ENCODE results near the gene MGMT.
A peak's percentile ranks its signal among the peaks of the same experiment; 100 is the strongest.
"Not testable (repeated sequence)": the region's sequence is repeated elsewhere in the genome, so short reads cannot be mapped to it uniquely, and the experiment has no call there.

The MGMT gene

DNA sequence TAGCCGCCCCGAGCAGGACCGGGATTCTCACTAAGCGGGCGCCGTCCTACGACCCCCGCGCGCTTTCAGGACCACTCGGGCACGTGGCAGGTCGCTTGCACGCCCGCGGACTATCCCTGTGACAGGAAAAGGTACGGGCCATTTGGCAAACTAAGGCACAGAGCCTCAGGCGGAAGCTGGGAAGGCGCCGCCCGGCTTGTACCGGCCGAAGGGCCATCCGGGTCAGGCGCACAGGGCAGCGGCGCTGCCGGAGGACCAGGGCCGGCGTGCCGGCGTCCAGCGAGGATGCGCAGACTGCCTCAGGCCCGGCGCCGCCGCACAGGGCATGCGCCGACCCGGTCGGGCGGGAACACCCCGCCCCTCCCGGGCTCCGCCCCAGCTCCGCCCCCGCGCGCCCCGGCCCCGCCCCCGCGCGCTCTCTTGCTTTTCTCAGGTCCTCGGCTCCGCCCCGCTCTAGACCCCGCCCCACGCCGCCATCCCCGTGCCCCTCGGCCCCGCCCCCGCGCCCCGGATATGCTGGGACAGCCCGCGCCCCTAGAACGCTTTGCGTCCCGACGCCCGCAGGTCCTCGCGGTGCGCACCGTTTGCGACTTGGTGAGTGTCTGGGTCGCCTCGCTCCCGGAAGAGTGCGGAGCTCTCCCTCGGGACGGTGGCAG is at the start of gene MGMT:
TSS of gene MGMT (plus strand) at position 539 of the 656 bp plus-strand sequence.
- peak; percentile 99 for DNase-seq

- no peak for DNase-seq
These were observed 49.2 kb upstream of the MGMT start for GRCh38 chr10:129417870-129418269.

GRCh38 chr10:129418496-129419225 is 48.4 kb upstream of the MGMT start:
- no peak for DNase-seq

DNA sequence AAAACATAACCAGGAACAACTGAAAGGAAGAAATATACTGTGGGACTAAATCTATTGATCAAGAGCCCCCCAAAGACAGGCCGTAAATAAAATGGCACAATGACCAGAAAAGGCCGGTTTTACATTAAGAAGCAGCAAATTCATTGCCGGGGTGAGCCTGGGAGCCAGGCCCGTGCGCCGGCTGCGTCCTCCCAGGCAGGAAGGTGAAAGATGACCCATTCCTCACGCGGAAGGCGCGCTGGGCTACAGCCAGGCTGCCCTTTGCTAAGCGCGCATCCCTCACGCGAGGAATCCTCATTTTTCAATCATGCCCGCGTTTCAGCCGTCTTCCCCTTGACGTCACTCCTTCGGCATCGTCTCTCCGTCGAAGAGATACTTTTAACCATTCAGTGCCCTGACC is 47.6 kb upstream of the MGMT start:
- DNase-seq, result no peak

GRCh38 chr10:129421399-129422010 is 45.5 kb upstream of the MGMT start:
- DNase-seq, result no peak

DNA sequence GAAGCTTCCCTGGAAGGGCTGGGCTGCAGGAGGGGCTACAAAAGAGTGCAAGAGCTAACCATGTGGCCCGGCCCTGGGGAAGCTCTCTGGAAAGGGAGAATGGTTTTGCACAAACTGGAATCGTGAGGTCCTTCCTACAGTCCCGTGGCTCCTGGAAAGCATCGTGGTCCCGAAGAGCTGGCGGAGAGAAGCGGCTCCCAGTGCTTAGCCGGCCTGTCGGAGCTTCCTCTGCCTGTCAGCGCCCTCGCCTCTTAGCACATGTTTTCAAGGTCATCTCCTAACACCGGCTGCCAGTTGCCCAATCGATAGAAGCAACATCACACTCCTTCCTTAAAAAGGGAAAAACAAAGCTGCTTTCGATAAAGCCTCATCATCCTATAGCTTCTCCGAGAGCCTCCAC is 42.1 kb upstream of the MGMT start:
- no peak for DNase-seq

DNA sequence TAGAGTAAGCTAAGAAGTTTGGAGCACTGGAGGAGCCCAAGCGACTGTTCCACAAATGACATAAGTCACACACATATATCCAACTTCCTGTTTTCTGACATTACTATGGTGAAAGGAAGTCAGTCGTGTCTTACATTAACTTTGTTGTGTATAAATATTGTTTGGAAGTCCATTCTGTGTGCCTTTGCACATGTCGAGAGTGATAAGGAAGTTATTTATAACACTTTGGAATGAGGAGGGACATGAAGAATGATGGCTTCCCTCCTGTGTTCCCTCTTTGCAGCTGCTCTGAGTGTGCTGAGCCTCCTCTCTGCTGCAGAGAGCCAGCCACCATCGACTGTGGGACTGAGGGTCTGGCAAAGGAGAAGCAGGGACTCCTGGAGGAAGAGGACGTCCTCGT is 40.4 kb upstream of the MGMT start:
- no peak for DNase-seq

DNA sequence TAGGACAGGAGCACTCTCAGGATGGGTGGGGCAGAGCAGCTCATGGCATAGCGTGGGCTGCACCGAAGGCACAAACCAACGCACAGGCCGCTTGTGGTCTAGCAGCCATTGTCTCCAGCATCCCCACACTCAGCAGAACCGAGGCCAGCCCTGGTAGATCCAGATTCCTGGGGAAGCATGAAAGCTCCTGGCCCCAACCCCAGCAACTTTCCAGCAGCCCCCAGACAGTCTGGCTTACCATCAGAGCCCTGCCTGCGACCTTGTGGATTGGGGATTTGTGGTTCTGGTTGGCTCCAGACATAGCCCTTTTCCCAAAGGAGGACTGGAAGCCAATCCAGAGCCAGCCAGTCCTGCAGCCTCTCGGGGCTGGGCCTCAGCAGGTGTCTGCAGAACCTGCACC is 33.8 kb upstream of the MGMT start:
- no peak for DNase-seq

DNA sequence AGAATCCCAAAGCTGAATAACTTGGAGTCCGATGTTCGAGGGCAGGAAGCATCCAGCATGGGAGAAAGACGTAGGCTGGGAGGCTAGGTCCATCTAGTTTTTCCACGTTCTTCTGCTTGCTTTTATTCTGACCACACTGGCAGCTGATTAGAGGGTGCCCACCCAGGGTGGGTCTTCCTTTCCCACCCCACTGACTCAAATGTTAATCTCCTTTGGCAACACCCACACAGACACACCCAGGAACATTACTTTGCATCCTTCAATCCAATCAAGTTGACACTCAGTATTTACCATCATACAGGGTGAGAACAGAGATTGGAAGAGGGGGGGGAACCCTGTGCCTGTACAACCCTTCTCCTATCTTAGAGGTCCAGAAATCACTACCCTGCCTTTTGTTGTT is 31.3 kb upstream of the MGMT start:
- DNase-seq, result not testable (repeated sequence)

- DNase-seq, result no peak
These were observed 29.0 kb upstream of the MGMT start for GRCh38 chr10:129438024-129438423.

- DNase-seq, result no peak
These were observed 26.8 kb upstream of the MGMT start for GRCh38 chr10:129440247-129440646.

DNA sequence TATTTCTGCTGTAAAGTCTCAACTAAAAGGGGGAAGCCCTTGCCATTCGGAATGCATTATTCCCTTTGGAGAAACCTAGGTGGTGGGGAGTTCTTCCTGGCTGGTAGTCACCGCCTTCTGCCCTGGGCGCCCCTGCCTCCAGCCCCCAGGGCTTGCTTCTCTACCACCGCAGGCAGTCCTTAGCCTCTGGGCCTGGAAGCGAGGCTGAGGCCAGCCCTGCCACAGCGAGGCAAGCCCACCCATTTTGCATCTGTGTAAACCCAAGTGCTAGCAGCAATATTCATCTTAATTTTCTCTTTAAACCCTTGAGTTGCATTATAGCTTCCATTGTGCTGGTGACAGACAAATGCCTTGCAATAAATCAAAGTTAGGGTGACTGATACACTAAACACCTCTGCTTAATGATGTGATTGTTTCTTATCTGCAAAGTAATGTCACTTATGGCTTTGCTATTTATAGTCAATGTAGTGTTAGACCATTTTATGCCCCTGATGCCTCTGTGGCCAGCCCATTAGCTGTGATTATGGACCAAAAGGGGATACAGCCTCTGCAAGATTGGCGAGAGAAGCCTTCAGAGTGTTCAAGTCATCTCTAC is 26.2 kb upstream of the MGMT start:
- no peak for DNase-seq

GRCh38 chr10:129441372-129442009 is 25.6 kb upstream of the MGMT start:
- no peak for DNase-seq

DNA sequence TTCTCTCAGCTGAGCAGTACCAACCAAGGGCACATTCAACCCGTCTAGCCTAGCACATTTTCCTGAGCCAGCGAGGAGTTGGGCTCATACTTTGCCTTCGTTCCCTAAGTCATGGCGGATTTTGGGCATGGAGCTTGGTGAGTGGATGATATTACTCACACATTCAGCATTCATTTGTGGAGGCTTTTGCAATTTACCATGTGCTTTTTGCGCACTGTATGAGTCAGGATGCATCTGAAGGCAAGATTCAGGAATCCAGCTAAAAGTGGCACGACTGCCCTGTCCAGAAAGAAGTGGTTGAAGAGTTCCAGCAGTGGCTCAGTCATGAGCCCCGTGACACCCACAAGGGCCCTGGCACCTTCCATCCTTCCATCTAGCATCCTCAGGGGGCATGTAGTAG is 24.2 kb upstream of the MGMT start:
- DNase-seq, result no peak

DNA sequence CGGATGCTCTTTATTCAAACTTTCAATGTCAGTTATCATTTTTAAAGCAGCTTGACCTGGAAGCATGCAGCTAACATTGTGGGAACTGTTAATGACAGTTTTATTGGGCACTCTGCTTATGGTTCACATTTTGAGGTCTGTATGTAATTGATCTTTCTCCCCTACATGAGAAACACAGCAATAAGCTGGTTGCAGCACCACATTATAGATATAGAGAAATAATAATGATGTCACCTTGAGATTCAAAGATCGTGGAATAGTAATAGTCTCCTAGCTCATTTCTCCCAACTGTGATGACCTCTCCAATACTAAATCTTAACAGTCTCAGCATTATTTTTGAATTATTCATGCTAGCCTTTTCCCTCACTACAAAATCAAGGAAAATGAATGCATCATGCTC is 22.7 kb upstream of the MGMT start:
- DNase-seq, result no peak

DNA sequence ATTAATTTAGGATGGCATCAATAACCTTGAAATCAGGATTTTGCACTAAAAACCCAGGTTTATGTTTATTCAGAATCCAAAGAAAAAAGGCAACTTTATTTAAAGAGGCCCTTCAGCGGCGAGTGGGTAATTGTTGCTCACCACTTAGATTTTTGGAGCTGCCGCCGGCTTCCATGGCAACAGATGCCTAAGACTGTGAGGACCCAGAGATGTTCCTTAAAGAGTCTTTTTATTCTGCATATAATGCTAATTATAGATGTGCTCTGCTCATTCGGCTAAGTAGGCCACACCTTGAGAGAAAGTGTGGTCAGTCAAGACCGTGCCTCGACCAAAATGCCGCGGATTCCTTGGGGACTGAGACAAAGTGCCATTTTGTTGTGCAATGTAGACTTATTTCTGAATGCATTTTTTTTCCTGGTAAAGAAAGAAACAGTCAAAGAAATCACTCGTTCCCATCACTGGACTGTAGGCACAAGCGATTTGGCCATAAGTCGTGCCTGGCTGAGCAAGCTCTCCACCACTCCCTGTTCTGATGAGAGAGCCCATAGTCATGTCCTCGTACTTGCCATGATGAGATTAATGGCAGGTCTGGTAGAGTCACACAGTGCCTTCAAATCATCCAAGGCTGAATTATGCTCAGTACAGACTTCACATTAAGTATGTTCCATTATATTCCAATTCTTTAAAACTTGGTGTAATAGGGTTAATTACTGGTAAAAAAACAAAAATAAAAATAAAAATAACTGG is 21.4 kb upstream of the MGMT start:
- no peak for DNase-seq

- DNase-seq, result no peak
These were observed 20.9 kb upstream of the MGMT start for GRCh38 chr10:129446183-129446581.

GRCh38 chr10:129447486-129447885 is 19.6 kb upstream of the MGMT start:
- DNase-seq, result no peak

GRCh38 chr10:129448086-129448485 is 19.0 kb upstream of the MGMT start:
- no peak for DNase-seq

DNA sequence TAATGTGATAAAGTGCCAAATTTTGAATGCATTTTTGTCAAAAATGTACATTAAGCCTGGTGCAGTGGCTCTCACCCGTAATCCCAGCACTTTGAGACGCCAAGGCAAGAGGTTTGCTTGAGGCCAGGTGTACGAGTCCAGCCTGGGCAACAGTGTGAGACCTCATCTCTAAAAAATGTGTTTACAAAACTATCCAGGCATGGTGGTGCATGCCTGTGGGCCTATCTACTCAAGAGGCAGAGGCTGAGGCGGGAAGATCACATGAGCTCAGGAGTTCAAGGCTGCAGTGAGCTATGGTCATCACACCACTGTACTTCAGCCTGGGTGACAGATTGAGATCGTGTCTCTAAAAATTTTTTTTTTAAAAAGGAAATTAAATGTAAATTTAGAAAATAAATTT is 18.5 kb upstream of the MGMT start:
- no peak for DNase-seq

DNA sequence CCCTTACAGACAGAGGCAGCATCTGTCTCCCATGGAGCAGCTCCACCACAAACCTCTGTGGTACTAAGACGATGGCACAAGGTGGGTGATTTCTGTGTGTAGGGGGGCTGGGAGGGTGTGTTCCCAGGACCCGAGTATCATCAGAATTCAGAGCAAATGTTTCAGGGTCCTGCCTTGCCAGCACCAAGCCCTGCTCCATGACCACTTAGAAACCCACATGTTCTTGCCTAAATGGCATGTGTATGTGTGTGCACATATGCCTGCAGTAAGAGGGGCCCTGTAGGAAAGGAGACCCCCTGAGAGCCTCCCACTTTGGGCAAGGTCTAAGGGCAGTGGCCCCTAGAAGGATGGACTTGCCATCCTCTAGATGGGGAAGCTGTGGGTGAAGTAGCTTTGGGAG is 17.1 kb upstream of the MGMT start:
- DNase-seq, result no peak

GRCh38 chr10:129450391-129450790 is 16.6 kb upstream of the MGMT start:
- no peak for DNase-seq

DNA sequence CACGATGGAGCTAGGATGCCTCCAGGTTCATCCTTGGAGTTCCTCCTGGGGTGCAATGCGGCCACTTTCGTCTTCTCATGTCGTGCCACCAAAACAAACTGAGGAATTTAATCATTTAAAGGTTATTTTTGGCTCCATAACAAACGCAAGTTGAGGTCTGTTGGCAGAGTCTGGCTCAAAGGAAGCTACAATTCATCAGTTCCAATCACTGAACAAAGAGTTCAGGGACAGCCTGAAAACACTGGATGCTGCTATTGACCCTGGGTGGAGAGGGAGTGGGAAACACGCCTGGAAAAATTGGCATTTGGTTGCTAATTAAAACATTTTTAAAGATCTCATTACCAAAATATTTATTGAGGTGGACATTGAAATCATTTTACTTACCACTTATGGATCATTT is 11.4 kb upstream of the MGMT start:
- no peak for DNase-seq

Data from stimulated activated CD4-positive, alpha-beta T cell treated with anti-CD3 and anti-CD28 coated beads, Interleukin-2, amount 100 ng/mL, for 24 hours (primary cell).